ENCODE measurements around the gene COG5.
A peak's percentile ranks its signal among the peaks of the same experiment; 100 is the strongest.

The COG5 gene

GRCh38 chr7:107563775-107564552, at the start of gene COG5, which contains the start of gene DUS4L:
COG5 (minus strand) TSS chr7:107563920; CDS start chr7:107563896, 24 bp downstream.
DUS4L (plus strand) TSS chr7:107563971; CDS start chr7:107567071, 3,100 bp downstream.
- peak; percentile 82 for DNase-seq (ENCODE audit: low read depth)

- no peak for DNase-seq (ENCODE audit: low read depth)
These were observed 49.7 kb upstream of the COG5 start for GRCh38 chr7:107613439-107613838.

- DNase-seq (ENCODE audit: low read depth) = no peak
These were observed 46.6 kb upstream of the COG5 start for GRCh38 chr7:107610323-107610722.

- DNase-seq (ENCODE audit: low read depth) = no peak
These were observed 46.1 kb upstream of the COG5 start for GRCh38 chr7:107609811-107610261.

DNA sequence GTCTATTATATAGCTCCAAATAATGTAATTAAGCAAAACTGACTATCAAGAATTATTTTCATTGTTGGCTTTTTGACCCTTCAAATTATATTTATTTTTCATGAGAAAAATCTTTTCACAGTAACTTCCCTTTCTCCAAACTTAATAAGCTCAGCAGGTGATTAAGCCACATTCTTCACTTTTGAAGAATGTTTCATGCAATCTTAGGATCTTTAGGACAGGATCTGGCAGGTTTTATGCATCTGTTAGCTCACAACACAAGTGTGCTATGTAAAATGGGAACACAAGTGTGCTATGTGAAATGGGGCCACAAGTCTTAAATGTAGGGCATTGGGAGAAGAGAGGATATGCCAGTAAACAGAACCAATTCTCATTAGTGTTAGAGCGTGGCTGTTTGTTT, 42.6 kb upstream of the COG5 start:
- DNase-seq (ENCODE audit: low read depth) = no peak

GRCh38 chr7:107605218-107605815, 41.6 kb upstream of the COG5 start:
- DNase-seq (ENCODE audit: low read depth) = no peak

DNA sequence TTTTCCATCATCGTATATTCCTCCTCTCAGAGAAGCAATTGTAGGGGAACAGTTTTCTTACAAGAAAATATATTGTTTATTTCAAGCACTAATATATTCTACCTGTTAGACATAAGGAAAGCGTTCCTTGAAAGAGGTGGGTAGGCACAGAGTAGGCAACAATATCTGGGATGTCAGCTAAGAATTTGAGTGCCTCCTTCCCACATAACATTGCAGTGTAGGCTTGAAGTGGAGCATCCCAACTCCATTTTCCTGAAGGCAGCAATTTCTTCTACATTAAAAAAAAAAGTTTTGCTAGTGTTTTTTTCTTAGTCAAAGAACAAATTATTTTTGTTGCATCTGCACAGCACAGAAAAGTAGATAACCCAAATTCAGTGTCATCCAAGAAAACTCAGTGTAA, 37.1 kb upstream of the COG5 start:
- no peak for DNase-seq (ENCODE audit: low read depth)

DNA sequence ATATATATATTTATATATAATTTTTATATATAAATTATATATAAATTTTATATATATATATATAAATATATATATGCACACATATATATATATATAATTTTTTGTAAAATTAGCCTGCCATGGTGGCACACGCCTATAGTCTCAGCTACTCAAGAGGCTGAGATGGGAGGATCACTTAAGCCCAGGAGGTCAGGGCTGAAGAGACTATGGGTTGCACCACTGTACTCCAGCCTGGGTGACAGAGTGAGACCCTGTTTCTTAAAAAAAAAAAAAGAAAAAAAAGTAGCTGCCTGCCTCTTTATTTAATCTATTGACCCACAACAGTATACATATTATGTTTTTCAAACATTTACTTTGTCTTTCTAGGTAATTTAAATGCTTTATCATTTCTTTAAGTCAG, 35.5 kb upstream of the COG5 start:
- DNase-seq (ENCODE audit: low read depth) = no peak

DNA sequence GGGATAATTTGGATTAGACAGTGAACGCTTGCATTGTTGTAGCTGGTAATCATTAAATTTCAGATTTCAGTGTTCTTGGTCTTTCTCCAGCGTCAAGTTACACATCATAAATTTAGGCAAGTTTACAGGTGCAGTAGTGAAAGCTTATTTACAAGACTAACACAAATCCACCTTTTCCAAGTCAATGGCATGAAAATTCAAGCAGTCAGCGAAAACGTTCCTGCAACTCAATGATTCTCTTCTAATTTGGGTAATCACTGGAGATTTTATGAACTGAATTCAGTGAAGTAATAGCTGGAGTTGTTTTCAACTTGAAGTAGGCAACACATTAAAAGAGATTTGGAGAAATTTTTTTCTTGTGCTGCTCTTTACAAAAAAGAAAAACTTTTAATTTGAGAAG, 34.2 kb upstream of the COG5 start:
- DNase-seq (ENCODE audit: low read depth) = no peak

- no peak for DNase-seq (ENCODE audit: low read depth)
These were observed 33.8 kb upstream of the COG5 start for GRCh38 chr7:107597582-107597916.

DNA sequence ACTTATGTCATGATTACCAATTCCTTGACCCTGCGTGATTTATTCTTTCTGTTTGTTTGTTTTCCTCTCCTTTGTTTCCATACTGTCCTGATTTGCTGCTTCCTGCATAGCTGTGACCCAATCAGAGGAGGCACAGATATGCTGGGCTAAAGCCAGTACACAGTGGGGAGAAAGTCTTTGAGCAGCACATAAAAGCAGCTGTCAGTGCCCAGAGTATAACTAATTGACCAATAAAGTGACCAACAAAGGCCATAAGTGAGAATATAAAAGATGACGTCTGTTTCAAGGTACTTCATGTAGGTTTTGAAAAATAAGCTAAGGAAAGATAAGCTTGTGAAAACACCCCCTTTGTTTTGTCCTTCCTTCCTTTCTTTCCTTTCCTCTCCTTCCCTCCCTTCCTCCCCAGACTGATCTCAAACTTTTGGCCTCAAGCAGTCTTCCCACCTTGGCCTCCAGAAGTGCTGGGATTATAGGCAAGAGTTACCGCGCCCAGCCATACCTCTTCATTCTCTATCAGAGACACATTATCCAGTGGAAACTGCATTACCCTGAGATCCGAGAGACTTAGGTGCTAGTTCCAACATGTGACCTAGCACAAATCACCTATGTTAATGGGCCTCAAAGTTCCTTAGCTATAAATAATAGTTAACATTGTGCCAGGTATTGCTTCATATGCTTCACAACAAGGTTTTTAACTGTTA, 33.3 kb upstream of the COG5 start:
- no peak for DNase-seq (ENCODE audit: low read depth)

DNA sequence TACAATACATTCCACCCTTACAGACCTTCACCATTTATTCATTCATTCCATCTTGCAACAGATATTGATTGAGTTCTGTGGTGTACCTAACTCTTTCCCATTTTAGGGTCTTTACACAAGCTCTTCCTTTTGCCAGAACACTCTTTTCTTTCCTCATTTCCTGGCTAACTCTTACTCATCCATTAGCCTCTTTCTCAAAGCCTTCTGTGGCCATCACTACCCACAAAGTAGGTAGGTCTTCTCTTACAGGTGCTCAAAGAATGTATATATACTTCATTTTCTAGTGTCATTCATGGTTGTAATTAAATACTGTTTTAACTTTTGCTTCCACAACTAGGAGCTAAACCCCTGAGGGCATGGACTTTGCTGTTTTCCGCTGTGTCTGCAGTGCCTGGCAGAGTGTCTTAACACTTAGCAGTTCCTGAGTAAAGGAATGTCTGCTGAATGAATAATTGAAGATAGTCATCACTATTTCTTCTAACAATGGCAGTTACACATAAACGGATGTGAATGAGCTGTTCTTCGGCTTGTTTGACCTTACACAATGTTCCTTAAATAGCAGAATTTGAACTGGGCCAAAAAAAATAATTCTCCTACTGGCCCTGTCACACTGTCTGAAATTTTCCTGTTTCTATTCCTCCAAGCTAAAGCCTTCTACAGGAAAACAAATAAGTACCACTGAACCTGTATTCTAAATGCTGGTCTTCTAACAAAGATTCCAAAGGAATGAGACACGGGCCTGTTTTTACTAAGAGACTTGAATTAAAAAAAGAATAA, 31.4 kb upstream of the COG5 start:
- peak; percentile 95 for DNase-seq (ENCODE audit: low read depth)

DNA sequence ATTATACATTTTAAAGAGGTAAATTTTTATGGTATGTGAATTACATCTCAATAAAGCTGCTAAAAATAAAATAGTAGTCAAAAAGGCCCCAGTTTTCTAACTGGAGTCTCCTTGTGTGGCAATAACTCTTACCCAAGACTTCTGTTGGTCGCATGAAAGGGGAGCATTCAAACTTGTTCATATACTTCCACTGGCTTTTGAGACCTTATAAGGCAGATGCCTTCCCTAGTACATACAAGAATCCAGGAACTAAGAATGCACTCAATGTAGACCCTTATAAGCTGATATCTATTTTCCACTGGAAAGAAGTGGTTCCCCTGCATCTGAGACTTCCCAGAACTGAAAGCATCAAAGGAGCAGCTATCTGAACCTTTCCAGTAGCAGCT, 29.3 kb upstream of the COG5 start:
- no peak for DNase-seq (ENCODE audit: low read depth)

DNA sequence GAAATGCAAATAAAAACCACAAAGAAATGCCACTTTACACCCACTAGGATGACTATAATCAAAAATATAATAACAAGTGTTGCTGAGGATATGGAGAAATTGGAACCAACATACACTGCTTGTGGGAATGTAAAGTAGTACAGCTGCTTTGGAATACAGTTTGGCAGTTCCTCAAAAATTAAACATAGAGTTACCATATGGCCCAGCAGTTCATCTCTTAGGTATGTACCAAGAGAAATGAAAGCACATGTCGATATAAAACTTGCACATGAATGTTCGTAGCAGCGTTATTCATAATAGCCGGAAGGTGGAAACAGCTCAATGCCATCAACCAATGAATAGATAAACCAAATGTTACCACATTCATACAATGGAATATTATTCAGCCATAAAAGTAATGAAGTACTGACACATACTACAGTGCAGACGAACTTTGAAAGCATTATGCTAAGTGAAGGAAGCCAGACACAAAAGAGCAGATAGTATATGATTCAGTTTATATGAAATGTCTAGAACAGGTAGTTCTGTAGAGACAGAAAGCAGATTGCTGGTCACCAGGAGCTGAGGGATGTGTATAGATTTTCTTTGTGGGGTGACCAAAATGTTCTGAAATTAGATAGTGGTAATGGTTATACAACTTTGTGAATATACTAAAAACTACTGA, 28.8 kb upstream of the COG5 start:
- peak; percentile 71 for DNase-seq (ENCODE audit: low read depth)

- DNase-seq (ENCODE audit: low read depth) = no peak
These were observed 27.7 kb upstream of the COG5 start for GRCh38 chr7:107591421-107591820.

DNA sequence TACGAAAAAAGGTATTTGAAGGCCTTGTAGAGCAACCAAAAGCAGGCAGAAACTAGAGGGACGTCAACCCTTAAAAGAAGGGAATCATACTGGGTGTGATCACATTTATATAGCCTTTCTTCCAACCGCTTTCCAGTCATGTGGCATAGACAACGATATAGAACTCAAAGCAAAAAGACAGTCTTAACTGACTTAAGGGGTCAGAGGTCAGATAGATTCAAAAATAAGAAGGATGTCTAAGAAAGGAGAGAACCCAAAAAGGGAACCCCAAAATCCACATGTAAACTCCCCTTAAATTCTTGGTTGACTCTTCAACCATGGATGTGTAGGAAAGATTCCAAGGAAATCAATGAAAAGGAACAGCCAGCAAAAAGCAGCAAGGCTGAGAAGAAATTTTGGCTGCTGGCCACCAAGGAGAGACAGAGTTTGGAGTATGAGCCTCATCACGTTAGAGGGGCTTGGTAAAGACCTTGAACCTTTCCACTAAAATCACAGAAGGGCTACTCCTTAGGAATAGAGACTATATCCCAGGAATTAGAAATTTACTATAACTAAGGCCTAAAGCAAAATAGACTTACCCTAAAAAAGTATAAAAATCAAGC, 24.9 kb upstream of the COG5 start:
- no peak for DNase-seq (ENCODE audit: low read depth)

- DNase-seq (ENCODE audit: low read depth) = no peak
These were observed 21.0 kb upstream of the COG5 start for GRCh38 chr7:107584716-107585115.

DNA sequence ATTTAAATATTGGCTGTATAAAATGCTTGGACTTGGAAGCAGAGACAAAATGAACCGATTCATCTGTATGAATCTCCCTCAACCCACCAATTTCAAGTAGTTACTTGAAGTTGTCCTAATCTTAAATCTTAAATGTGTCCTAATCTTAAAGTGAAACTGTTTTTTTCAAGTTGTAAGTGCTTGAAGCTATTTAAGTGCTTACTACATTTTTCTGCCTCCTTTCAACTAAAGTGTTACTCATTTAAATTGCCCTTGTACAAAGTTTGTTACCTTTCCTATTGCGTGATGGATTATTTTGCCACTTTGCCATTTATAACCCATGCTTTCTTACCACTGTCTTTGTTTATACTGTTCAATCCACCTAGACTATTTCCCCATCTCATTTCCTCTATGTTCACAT, 19.2 kb upstream of the COG5 start:
- no peak for DNase-seq (ENCODE audit: low read depth)

GRCh38 chr7:107581387-107582013, 17.8 kb upstream of the COG5 start:
- no peak for DNase-seq (ENCODE audit: low read depth)

DNA sequence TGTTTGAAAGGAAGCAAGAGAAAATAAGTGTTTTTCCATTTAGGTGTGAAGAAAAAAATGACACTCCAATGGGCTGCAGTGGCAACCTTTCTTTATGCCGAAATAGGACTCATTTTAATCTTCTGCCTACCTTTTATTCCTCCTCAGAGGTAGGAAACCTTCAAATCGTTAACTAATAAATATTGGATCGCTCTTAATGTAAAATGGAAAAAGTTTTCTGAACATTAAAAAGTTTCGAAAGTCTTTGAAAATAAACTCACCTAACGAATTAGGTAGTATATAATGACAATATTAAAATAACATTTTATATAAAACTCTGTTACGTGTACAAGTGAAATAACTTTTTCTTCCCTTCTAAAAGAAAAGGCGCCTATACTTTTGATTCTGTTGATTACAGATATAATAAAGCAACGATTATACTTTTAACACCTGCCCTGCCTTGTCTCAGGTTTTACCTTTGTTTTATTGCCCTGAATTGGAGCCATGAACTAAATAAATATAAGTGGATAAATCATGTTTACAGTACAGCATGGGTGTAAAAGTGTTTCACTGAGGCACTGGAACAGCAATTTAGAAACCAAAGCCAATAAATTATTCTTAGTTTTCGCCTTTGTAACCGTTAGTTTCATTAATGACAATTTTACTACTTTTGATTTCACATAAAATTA, 17.1 kb upstream of the COG5 start:
- DNase-seq (ENCODE audit: low read depth) = no peak

Data from ELR (cell line).